Natural killer cell (primary cell): ENCODE data around the gene GRK7. TPM values are rescaled to one million over a fixed set of nuclear protein-coding genes. Genes with fewer than 3 reads are reported as not detected.

Experiments
- ATAC-seq, 3 donors: fragments of 150-1000 bp in 2 of 3; fragments of 200-7000 bp in 1 of 3; cut with Tn5 transposase; 1 replicate in 1 of 3; 2 replicates in 2 of 3; pipeline ENCODE4 v1.10.0; 2021; ENCODE audit warnings: mild to moderate bottlenecking in 2 of 3, moderate library complexity in 2 of 3
- DNase-seq, 2 donors: peaks; one replicate each; pipeline versions ENCODE4 v3.0.0 to v3.0.0-alpha.2; 2013 to 2021; ENCODE audit warnings: mixed read lengths in 1 of 2
- H3K27ac ChIP-seq: one replicate; pipeline ENCODE4 v1.5.1; 2013; ENCODE audit warnings: mild to moderate bottlenecking, low read length
- H3K27me3 ChIP-seq: one replicate; pipeline ENCODE4 v1.6.1; 2013; ENCODE audit warnings: low read length; ENCODE audit not compliant: control insufficient read depth, insufficient read depth
- H3K36me3 ChIP-seq: one replicate; pipeline ENCODE4 v1.6.1; 2013; ENCODE audit warnings: low read length; ENCODE audit not compliant: control insufficient read depth, insufficient read depth
- H3K4me1 ChIP-seq: one replicate; pipeline ENCODE4 v1.6.1; 2013; ENCODE audit warnings: low read length; ENCODE audit not compliant: control insufficient read depth, insufficient read depth
- H3K4me3 ChIP-seq: one replicate; pipeline ENCODE4 v1.5.1; 2013; ENCODE audit warnings: low read length
- H3K9me3 ChIP-seq: one replicate; pipeline ENCODE4 v1.6.1; 2013; ENCODE audit warnings: low read length; ENCODE audit not compliant: control insufficient read depth, insufficient read depth
- H3K27ac Mint-ChIP-seq, 2 donors: one replicate each; pipeline ENCODE4 v1.8.0; 2022; ENCODE audit warnings: mild to moderate bottlenecking in 2 of 2, mixed read lengths in 2 of 2, moderate library complexity in 1 of 2
- H3K27me3 Mint-ChIP-seq, 2 donors: one replicate each; pipeline ENCODE4 v1.8.0; 2022; ENCODE audit warnings: low read depth in 2 of 2, mixed read lengths in 2 of 2
- H3K36me3 Mint-ChIP-seq: one replicate; pipeline ENCODE4 v1.8.0; 2022; ENCODE audit warnings: mixed read lengths
- H3K4me1 Mint-ChIP-seq, 2 donors: one replicate each; pipeline ENCODE4 v1.8.0; 2022; ENCODE audit warnings: mixed read lengths in 2 of 2
- H3K4me3 Mint-ChIP-seq: one replicate; pipeline ENCODE4 v1.8.0; 2022; ENCODE audit warnings: mild to moderate bottlenecking, moderate library complexity, mixed read lengths
- H3K9me3 Mint-ChIP-seq, 2 donors: one replicate each; pipeline ENCODE4 v1.8.0; 2022; ENCODE audit warnings: mixed read lengths in 2 of 2
- WGBS: methylation state at CpG from one replicate; pipeline ENCODE4 v1.1.7; 2013; ENCODE audit warnings: missing lambda C conversion rate; ENCODE audit not compliant: insufficient coverage; 5-methylcytosine and 5-hydroxymethylcytosine counted together
- intact Hi-C: fragments of 100-400 bp; cut with micrococcal nuclease; formaldehyde crosslinking; loops from one replicate; pipeline ENCODE4 v1.14.2; 2022
- total RNA-seq, 4 donors: library from RNA; stranded (reverse); fragments of 120-200 nt in 1 of 4; gene quantifications; one replicate each; pipeline versions ENCODE4 v1.2.3 to v1.2.4, GENCODE V29; 2013 to 2022
- TF ChIP-seq, protein P1 (sequence below): fragments of 200-600 bp; IDR thresholded peaks from one replicate; pipeline ENCODE4 v1.8.0; 2022; ENCODE audit warnings: antibody characterized with exemption

The GRK7 gene
- total RNA-seq, 3 donors from 2014 or later (not counting 1 experiment from before 2014, with no cell fraction given) = 0.14 to 0.16 (median 0.15) TPM

DNA sequence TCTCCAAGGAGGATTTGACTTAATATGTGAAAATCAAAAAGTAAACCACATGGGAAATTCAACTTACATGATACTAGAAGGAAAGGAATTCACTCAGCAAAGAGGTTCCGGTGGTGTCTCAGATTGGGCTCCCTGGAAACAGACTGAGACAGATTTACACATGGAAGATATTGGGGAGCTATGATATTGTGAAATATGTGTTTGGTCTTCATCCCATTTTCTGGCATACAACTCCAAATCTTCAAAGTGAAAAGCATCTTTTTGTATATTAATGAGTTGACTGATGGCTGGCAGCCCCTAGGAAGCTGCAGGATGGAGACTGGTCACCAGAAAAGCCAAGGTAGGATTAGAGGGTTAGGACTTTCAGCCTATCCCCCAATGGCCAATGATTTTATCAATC lies 29.3 kb downstream of the GRK7 start:
- DNase-seq = no peak
- TF ChIP-seq, protein P1, sequence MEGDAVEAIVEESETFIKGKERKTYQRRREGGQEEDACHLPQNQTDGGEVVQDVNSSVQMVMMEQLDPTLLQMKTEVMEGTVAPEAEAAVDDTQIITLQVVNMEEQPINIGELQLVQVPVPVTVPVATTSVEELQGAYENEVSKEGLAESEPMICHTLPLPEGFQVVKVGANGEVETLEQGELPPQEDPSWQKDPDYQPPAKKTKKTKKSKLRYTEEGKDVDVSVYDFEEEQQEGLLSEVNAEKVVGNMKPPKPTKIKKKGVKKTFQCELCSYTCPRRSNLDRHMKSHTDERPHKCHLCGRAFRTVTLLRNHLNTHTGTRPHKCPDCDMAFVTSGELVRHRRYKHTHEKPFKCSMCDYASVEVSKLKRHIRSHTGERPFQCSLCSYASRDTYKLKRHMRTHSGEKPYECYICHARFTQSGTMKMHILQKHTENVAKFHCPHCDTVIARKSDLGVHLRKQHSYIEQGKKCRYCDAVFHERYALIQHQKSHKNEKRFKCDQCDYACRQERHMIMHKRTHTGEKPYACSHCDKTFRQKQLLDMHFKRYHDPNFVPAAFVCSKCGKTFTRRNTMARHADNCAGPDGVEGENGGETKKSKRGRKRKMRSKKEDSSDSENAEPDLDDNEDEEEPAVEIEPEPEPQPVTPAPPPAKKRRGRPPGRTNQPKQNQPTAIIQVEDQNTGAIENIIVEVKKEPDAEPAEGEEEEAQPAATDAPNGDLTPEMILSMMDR = no peak
- Mint-ChIP-seq H3K27ac (no peak overlapping the region), H3K27me3 (no peaks in the 10 kb centered on the region), H3K36me3 (no peaks in the 10 kb centered on the region), H3K4me1 (peaks cover 36% of the 10 kb centered on the region in 2 donors), H3K4me3 (peak overlapping the region; percentile 9), H3K9me3 (no peaks in the 10 kb centered on the region)
- intact Hi-C loops = no loop called here
- Histone ChIP-seq H3K27me3 (no peaks in the 10 kb centered on the region), H3K27ac (no peak overlapping the region), H3K9me3 (no peaks in the 10 kb centered on the region), H3K4me1 (peaks cover 33% of the 10 kb centered on the region), H3K4me3 (no peak overlapping the region), H3K36me3 (no peaks in the 10 kb centered on the region)
- ATAC-seq = no peak
- WGBS = 100% methylated on average over 1 of the region's 1 CpG

GRCh38 chr3:141793476-141794260 lies 30.5 kb downstream of the GRK7 start:
- intact Hi-C loops = no loop called here
- H3K9me3 Mint-ChIP-seq = no peaks in the 10 kb centered on the region
- no peaks in the 10 kb centered on the region for H3K36me3 ChIP-seq
- H3K27ac Mint-ChIP-seq = peak overlapping the region; percentile 95
- no peak for ATAC-seq
- H3K27me3 Mint-ChIP-seq = no peaks in the 10 kb centered on the region
- no peaks in the 10 kb centered on the region for H3K27me3 ChIP-seq
- no peak for DNase-seq
- H3K4me3 ChIP-seq = no peak overlapping the region
- H3K36me3 Mint-ChIP-seq = no peaks in the 10 kb centered on the region
- 97% methylated on average over 6 of the region's 8 CpGs for WGBS
- H3K4me1 ChIP-seq = peaks cover 44% of the 10 kb centered on the region
- H3K27ac ChIP-seq = no peak overlapping the region
- no peaks in the 10 kb centered on the region for H3K9me3 ChIP-seq
- no peak overlapping the region for H3K4me3 Mint-ChIP-seq
- TF ChIP-seq, protein P1 = no peak
- H3K4me1 Mint-ChIP-seq = peaks cover 48% of the 10 kb centered on the region in 2 donors

DNA sequence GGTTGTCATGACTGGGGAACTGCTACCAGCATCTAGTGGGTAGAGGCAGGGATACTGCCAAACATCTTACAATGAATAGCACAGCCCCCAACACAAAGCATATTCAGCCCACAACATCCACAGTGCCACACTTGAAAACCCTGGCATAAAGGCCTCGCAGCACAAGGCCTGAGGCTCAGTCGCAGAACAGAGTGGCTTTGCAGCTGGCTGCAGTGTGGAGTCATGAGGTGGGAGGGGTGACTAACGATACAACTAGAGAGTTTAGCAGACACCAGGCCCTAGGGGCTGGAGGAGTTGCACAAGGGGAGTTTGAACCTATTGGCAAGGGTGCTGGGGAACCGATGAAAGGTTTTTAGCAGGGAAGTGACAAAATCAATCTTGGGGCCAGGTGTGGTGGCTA lies 32.1 kb downstream of the GRK7 start:
- DNase-seq (peak in 1 of 2 donors; percentile 8), ATAC-seq (no peak)
- Histone ChIP-seq H3K27me3 (no peaks in the 10 kb centered on the region), H3K27ac (no peak overlapping the region), H3K4me3 (no peak overlapping the region), H3K9me3 (no peaks in the 10 kb centered on the region), H3K36me3 (no peaks in the 10 kb centered on the region), H3K4me1 (peaks cover 53% of the 10 kb centered on the region)
- Mint-ChIP-seq H3K27ac (peak overlapping the region; percentile 95), H3K36me3 (no peaks in the 10 kb centered on the region), H3K4me1 (peaks cover 52 to 58% of the 10 kb centered on the region in 2 donors), H3K4me3 (peak overlapping the region; percentile 88), H3K27me3 (no peaks in the 10 kb centered on the region), H3K9me3 (no peaks in the 10 kb centered on the region)
- 74% methylated on average over 4 of the region's 4 CpGs for WGBS
- intact Hi-C loops = loop anchor here (5.0 kb wide), 1 partner anchor 82 kb away; the partner anchor contains the start of gene ATP1B3
- TF ChIP-seq, protein P1 = no peak
